Measurements from ENCODE around the gene UBE2G2. TPM values are rescaled to one million over a fixed set of nuclear protein-coding genes. Genes with fewer than 3 reads are reported as not detected.

The UBE2G2 gene
- total RNA-seq, 1 experiment from 2014 or later: 159 TPM

GRCh38 chr21:44723177-44724131 is 78.2 kb downstream of the UBE2G2 start:
- Histone ChIP-seq H3K4me1 (ENCODE audit: insufficient read depth, low read length) (no peaks in the 10 kb centered on the region), H3K9me2 (replicated peaks; ENCODE audit: low read length) (no peaks in the 10 kb centered on the region), H3K9ac (ENCODE audit: low read length) (no peak overlapping the region), H2AFZ (ENCODE audit: low read length) (no peak overlapping the region), H3K36me3 (ENCODE audit: low read depth, low read length) (no peaks in the 10 kb centered on the region), H3K4me3 (ENCODE audit: low read length) (no peak overlapping the region), H3K4me2 (ENCODE audit: low read length) (no peak overlapping the region), H3K9me3 (ENCODE audit: low read length) (no peaks in the 10 kb centered on the region), H3K79me2 (ENCODE audit: low read length) (no peaks in the 10 kb centered on the region), H3F3A (ENCODE audit: low read length, unreplicated experiment) (no peaks in the 10 kb centered on the region), H4K20me1 (ENCODE audit: low read length) (no peaks in the 10 kb centered on the region), H3K27ac (ENCODE audit: low read length) (no peak overlapping the region), H3K27me3 (ENCODE audit: low read length) (no peaks in the 10 kb centered on the region)
- DNase-seq (no peak), ATAC-seq (no peak)
- ChIA-PET CTCF (no interaction called here), POLR2A (ENCODE audit: unreplicated experiment) (interaction anchor here (0.5 kb wide), 1 partner anchor 10 kb away, joined by 4 read pairs; no protein-coding TSS in a partner anchor)
- intact Hi-C loops (cut with micrococcal nuclease): no loop called here
- no TSS peak for BruUV-seq (replicated peaks)
- TF ChIP-seq EZH2 (IDR thresholded peaks at IDR 0.05; ENCODE audit: low read length, unreplicated experiment) (no peak), EZH2phosphoT487 (IDR thresholded peaks at IDR 0.05; ENCODE audit: borderline replicate concordance, low read length) (no peak)

- no peak overlapping the region for H3K9ac ChIP-seq (ENCODE audit: low read length)
- H2AFZ ChIP-seq (ENCODE audit: low read length): no peak overlapping the region
- no peaks in the 10 kb centered on the region for H3K4me1 ChIP-seq (ENCODE audit: insufficient read depth, low read length)
- no peaks in the 10 kb centered on the region for H3F3A ChIP-seq (ENCODE audit: low read length, unreplicated experiment)
- intact Hi-C loops (cut with micrococcal nuclease): no loop called here
- CTCF ChIA-PET: no interaction called here
- no peaks in the 10 kb centered on the region for H3K27me3 ChIP-seq (ENCODE audit: low read length)
- no peaks in the 10 kb centered on the region for H4K20me1 ChIP-seq (ENCODE audit: low read length)
- no peaks in the 10 kb centered on the region for H3K9me2 ChIP-seq (replicated peaks; ENCODE audit: low read length)
- no peaks in the 10 kb centered on the region for H3K9me3 ChIP-seq (ENCODE audit: low read length)
- no peak for TF ChIP-seq EZH2phosphoT487 (IDR thresholded peaks at IDR 0.05; ENCODE audit: borderline replicate concordance, low read length)
- no peak for TF ChIP-seq CTCF (conservative IDR thresholded peaks at IDR 0.05; ENCODE audit: low read depth, low read length)
- no peak for TF ChIP-seq EZH2 (IDR thresholded peaks at IDR 0.05; ENCODE audit: low read length, unreplicated experiment)
- no peaks in the 10 kb centered on the region for H3K36me3 ChIP-seq (ENCODE audit: low read depth, low read length)
- no peak overlapping the region for H3K4me2 ChIP-seq (ENCODE audit: low read length)
- no peak for ATAC-seq
- no TSS peak for BruUV-seq (replicated peaks)
- no peaks in the 10 kb centered on the region for H3K79me2 ChIP-seq (ENCODE audit: low read length)
- no peak for DNase-seq
- no peak overlapping the region for H3K4me3 ChIP-seq (ENCODE audit: low read length)
- POLR2A ChIA-PET (ENCODE audit: unreplicated experiment): no interaction called here
- H3K27ac ChIP-seq (ENCODE audit: low read length): no peak overlapping the region
These were observed 78.9 kb downstream of the UBE2G2 start for GRCh38 chr21:44722731-44723130.

- POLR2A ChIA-PET (ENCODE audit: unreplicated experiment): no interaction called here
- no peak for ATAC-seq
- intact Hi-C loops (cut with micrococcal nuclease): no loop called here
- Histone ChIP-seq H3K4me2 (ENCODE audit: low read length) (no peak overlapping the region), H3F3A (ENCODE audit: low read length, unreplicated experiment) (no peaks in the 10 kb centered on the region), H3K4me3 (ENCODE audit: low read length) (no peak overlapping the region), H3K27me3 (ENCODE audit: low read length) (no peaks in the 10 kb centered on the region), H3K27ac (ENCODE audit: low read length) (no peak overlapping the region), H3K36me3 (ENCODE audit: low read depth, low read length) (no peaks in the 10 kb centered on the region), H3K9me2 (replicated peaks; ENCODE audit: low read length) (no peaks in the 10 kb centered on the region), H2AFZ (ENCODE audit: low read length) (no peak overlapping the region), H3K4me1 (ENCODE audit: insufficient read depth, low read length) (no peaks in the 10 kb centered on the region), H3K9me3 (ENCODE audit: low read length) (no peaks in the 10 kb centered on the region), H3K9ac (ENCODE audit: low read length) (no peak overlapping the region), H3K79me2 (ENCODE audit: low read length) (no peaks in the 10 kb centered on the region), H4K20me1 (ENCODE audit: low read length) (no peaks in the 10 kb centered on the region)
- no peak for DNase-seq
- TF ChIP-seq CTCF (conservative IDR thresholded peaks at IDR 0.05; ENCODE audit: low read depth, low read length) (no peak), EZH2 (IDR thresholded peaks at IDR 0.05; ENCODE audit: low read length, unreplicated experiment) (no peak), EZH2phosphoT487 (IDR thresholded peaks at IDR 0.05; ENCODE audit: borderline replicate concordance, low read length) (no peak)
- BruUV-seq (replicated peaks): no TSS peak
- CTCF ChIA-PET: no interaction called here
These were observed 81.5 kb downstream of the UBE2G2 start for GRCh38 chr21:44720170-44720569.

Other genes starting within 250 kb of the UBE2G2 start
- gene KRTAP10-3, start 243.0 kb downstream of the UBE2G2 start, total RNA-seq (2014; rRNA removed): not detected in 2 replicates
- gene KRTAP10-4, start 228.1 kb downstream of the UBE2G2 start, total RNA-seq (2014; rRNA removed): not detected in 2 replicates
- 0.98 TPM in 1 of 2 replicates, not detected in the other for gene KRTAP10-5, start 221.2 kb downstream of the UBE2G2 start, total RNA-seq (2014; rRNA removed)
- not detected in 2 replicates for gene KRTAP10-6, start 209.3 kb downstream of the UBE2G2 start, total RNA-seq (2014; rRNA removed)
- not detected in 2 replicates for gene KRTAP10-7, start 201.2 kb downstream of the UBE2G2 start, total RNA-seq (2014; rRNA removed)
- not detected in 2 replicates for gene KRTAP10-8, start 189.7 kb downstream of the UBE2G2 start, total RNA-seq (2014; rRNA removed)
- not detected in 2 replicates for gene KRTAP10-9, start 174.7 kb downstream of the UBE2G2 start, total RNA-seq (2014; rRNA removed)
- not detected in 2 replicates for gene KRTAP10-10, start 164.5 kb downstream of the UBE2G2 start, total RNA-seq (2014; rRNA removed)
- not detected in 2 replicates for gene KRTAP10-11, start 155.4 kb downstream of the UBE2G2 start, total RNA-seq (2014; rRNA removed)
- gene KRTAP12-4, start 147.2 kb downstream of the UBE2G2 start, total RNA-seq (2014; rRNA removed): not detected in 2 replicates
- gene KRTAP12-3, start 143.9 kb downstream of the UBE2G2 start, total RNA-seq (2014; rRNA removed): not detected in 2 replicates
- not detected in 2 replicates for gene KRTAP12-2, start 134.9 kb downstream of the UBE2G2 start, total RNA-seq (2014; rRNA removed)
- gene KRTAP12-1, start 119.7 kb downstream of the UBE2G2 start, total RNA-seq (2014; rRNA removed): 0.62 and 0.86 TPM in 2 replicates
- not detected in 2 replicates for gene KRTAP10-12, start 104.6 kb downstream of the UBE2G2 start, total RNA-seq (2014; rRNA removed)
- gene TSPEAR, start 90.2 kb downstream of the UBE2G2 start, total RNA-seq (2014; rRNA removed): 2.1 and 3.2 TPM in 2 replicates
- gene SUMO3, start 16.2 kb upstream of the UBE2G2 start, total RNA-seq (2014; rRNA removed): 242 and 290 TPM in 2 replicates
- 330 and 455 TPM in 2 replicates for gene PTTG1IP, start 71.9 kb upstream of the UBE2G2 start, total RNA-seq (2014; rRNA removed)
- gene ITGB2, start 119.1 kb upstream of the UBE2G2 start, total RNA-seq (2014; rRNA removed): 45.1 and 45.7 TPM in 2 replicates
- gene SLX9, start 138.2 kb upstream of the UBE2G2 start, total RNA-seq (2014; rRNA removed): 80.1 and 94.9 TPM in 2 replicates